Testis (tissue), 2 donors: ENCODE results near the gene B3GNT7.

Experiments
- CTCF ChIP-seq, 3 experiments: fragments of 450-650 bp in 2 of 3; fragments of 200-600 bp in 1 of 3; sonication (generic) in 1 of 3; IDR thresholded peaks; one replicate each; pipeline ENCODE4 v1.5.1; 2016 to 2019; ENCODE audit warnings: antibody characterized with exemption in 3 of 3, mild to moderate bottlenecking in 2 of 3, moderate library complexity in 1 of 3
- POLR2A ChIP-seq: fragments of 450-650 bp; IDR thresholded peaks from one replicate; pipeline ENCODE4 v1.6.1; 2017; ENCODE audit warnings: antibody characterized with exemption, mild to moderate bottlenecking, moderate library complexity

DNA sequence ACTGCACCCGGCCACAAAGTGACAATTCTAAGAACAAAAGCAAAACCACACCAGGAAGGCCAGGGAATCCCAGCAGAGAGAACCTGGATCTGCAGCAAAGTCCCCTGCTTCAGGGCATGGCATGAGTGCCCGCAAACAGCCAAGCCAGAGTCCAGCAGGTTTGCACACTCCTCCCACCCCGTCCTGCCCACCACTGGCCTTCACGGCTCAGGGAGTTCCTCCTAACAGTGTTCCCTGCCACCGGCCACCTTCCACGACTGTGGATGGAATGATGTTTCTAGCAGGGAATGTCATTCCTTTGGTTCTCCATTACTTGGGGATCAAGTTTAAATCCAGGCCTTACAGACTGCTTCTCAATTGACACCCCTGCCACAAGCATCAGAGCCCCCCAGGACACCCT is 42.0 kb upstream of the B3GNT7 start:
- TF ChIP-seq CTCF (IDR thresholded peaks at IDR 0.05), result no peak
- no peak for TF ChIP-seq POLR2A
